ENCODE data around the gene GP9. TPM values are rescaled to one million over a fixed set of nuclear protein-coding genes. Genes with fewer than 3 reads are reported as not detected.

The GP9 gene
- total and polyA plus RNA-seq, 8 donors, result not detected

DNA sequence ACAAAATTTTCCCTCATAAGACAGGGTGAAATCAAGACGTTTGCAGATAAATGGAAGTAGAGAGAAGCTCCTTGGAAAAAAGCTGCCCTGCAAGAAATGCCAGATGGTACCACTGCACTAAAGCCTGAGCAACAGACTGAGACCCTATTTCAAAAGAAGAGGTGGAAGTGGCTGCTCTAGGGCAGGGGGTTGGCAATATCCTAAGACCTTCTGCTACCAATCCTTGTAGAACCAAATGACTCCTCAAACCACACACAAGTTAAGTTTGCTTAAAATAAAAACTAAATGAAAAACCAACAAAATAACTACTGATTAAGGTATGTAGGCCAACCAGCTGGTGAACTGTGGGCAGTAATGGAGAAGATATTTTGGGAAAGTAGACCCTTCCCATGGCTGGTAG lies 39.7 kb downstream of the GP9 start:
- H3K27me3 ChIP-seq, result no peaks in the 10 kb centered on the region
- H3K36me3 ChIP-seq, result peaks cover 1 to 26% (median 19%) of the 10 kb centered on the region in 4 donors
- no peak overlapping the region for H3K4me3 ChIP-seq
- TF ChIP-seq EP300 (IDR thresholded peaks at IDR 0.05), result no peak
- no peak for TF ChIP-seq POLR2AphosphoS5 (IDR thresholded peaks at IDR 0.05)
- no peak for TF ChIP-seq POLR2A (IDR thresholded peaks at IDR 0.05)
- TF ChIP-seq, protein P1, sequence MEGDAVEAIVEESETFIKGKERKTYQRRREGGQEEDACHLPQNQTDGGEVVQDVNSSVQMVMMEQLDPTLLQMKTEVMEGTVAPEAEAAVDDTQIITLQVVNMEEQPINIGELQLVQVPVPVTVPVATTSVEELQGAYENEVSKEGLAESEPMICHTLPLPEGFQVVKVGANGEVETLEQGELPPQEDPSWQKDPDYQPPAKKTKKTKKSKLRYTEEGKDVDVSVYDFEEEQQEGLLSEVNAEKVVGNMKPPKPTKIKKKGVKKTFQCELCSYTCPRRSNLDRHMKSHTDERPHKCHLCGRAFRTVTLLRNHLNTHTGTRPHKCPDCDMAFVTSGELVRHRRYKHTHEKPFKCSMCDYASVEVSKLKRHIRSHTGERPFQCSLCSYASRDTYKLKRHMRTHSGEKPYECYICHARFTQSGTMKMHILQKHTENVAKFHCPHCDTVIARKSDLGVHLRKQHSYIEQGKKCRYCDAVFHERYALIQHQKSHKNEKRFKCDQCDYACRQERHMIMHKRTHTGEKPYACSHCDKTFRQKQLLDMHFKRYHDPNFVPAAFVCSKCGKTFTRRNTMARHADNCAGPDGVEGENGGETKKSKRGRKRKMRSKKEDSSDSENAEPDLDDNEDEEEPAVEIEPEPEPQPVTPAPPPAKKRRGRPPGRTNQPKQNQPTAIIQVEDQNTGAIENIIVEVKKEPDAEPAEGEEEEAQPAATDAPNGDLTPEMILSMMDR (IDR thresholded peaks at IDR 0.05), result no peak
- H3K9me3 ChIP-seq, result no peaks in the 10 kb centered on the region
- WGBS, 5 donors, result 37 to 64% (median 48%) methylated on average over 1 of the region's 1 CpG
- H3K27ac ChIP-seq, result no peak overlapping the region
- no peak for DNase-seq
- peaks cover 0 to 24% (median 10%) of the 10 kb centered on the region in 4 donors for H3K4me1 ChIP-seq
- intact Hi-C loops (cut with DNase I; ENCODE audit: low total_unique reads), result no loop called here

DNA sequence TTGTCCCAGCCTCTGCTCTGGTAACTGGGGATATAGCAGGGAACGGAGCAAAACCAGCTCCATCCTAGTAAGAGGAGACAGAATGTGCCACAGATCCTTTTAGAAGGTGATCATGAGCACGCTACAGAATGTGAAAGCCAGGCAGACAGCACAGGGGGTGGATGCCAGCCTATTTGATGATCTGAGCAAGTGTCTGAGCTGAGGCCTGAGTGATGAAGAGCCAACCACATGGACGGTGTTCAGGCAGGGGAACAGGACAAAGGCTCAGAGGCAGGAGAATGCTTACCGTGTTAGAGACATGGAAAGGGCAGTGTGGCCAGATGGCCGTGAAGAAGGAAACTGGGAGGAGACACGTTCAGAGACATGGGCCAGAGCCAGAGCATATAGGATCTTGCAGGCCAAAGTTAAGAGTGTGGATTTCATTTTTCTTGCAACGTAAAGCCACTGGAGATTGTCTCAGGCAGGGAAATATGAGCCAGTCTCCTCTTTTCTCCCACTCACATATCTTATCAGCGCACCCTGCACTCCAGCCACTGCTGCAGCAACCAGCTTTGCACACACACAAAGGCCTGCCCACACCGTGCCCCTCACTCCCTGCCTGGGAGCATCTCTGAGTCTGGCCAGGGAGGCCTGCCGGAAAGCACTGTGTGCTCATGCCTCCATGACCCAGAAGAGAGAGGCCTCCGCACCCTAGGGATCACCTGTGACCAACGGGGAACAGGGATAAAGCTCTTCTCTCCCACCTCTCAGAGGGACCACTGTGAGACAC lies 41.0 kb downstream of the GP9 start:
- intact Hi-C loops (cut with DNase I; ENCODE audit: low total_unique reads), result no loop called here
- H3K36me3 ChIP-seq, result peaks cover 0 to 23% (median 20%) of the 10 kb centered on the region in 4 donors
- no peak for DNase-seq
- H3K4me3 ChIP-seq, result no peak overlapping the region
- no peaks in the 10 kb centered on the region for H3K9me3 ChIP-seq
- H3K27ac ChIP-seq, result no peak overlapping the region
- peaks cover 0 to 34% (median 17%) of the 10 kb centered on the region in 4 donors for H3K4me1 ChIP-seq
- no peaks in the 10 kb centered on the region for H3K27me3 ChIP-seq
- 47 to 69% (median 52%) methylated on average over 10 to 12 of the region's 12 CpGs for WGBS, 5 donors
- no peak for TF ChIP-seq POLR2A (IDR thresholded peaks at IDR 0.05)
- TF ChIP-seq EP300 (IDR thresholded peaks at IDR 0.05), result no peak
- TF ChIP-seq POLR2AphosphoS5 (IDR thresholded peaks at IDR 0.05), result no peak
- TF ChIP-seq, protein P1 (IDR thresholded peaks at IDR 0.05), result no peak

DNA sequence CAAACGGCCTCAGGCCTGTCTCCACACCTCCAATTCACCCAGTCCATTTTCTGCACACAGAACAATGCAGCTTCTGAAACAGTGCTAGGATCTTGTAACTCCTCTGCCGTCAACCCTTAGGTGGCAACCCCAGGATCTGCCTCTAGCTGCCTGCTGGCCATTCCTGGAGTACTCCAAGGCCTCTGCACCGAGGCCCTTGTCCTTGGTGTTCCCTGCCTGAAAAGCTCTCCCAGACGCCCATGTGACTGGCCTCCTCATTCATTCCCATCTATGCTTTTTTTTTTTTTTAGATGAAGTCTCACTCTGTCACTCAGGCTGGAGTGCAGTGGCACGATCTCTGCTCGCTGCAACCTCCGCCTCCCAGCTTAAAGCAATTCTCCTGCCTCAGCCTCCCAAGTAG lies 42.7 kb downstream of the GP9 start:
- WGBS, 5 donors, result 77 to 93% (median 85%) methylated on average over 7 of the region's 7 CpGs
- peaks cover 0 to 51% (median 24%) of the 10 kb centered on the region in 4 donors for H3K4me1 ChIP-seq
- no peaks in the 10 kb centered on the region for H3K27me3 ChIP-seq
- intact Hi-C loops (cut with DNase I; ENCODE audit: low total_unique reads), result no loop called here
- peaks cover 0 to 34% (median 29%) of the 10 kb centered on the region in 4 donors for H3K36me3 ChIP-seq
- no peak overlapping the region for H3K27ac ChIP-seq
- no peak for DNase-seq
- H3K9me3 ChIP-seq, result no peaks in the 10 kb centered on the region
- TF ChIP-seq POLR2A (IDR thresholded peaks at IDR 0.05) (no peak), EP300 (IDR thresholded peaks at IDR 0.05) (no peak), POLR2AphosphoS5 (IDR thresholded peaks at IDR 0.05) (no peak)
- TF ChIP-seq, protein P1 (IDR thresholded peaks at IDR 0.05), result no peak
- no peak overlapping the region for H3K4me3 ChIP-seq

DNA sequence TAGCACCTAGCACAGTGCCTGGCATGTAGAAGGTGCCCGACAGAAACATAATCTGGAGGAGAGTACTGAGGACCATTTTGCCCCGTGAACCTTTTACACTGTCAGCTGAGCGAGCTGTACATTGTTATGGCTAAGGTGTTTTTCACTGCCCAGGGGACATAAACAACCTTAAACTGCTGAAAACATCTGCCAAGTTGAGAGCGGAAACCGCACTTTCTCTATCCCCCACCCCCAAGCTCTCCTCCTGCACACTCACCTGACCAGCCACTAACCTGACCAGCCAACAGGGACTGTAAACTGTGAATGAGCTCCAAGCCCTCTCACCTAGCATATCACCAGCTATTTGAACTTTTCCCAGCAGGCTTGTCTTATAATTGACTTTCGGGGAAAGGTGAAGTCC lies 43.5 kb downstream of the GP9 start:
- Histone ChIP-seq H3K4me1 (peaks cover 0 to 53% (median 24%) of the 10 kb centered on the region in 4 donors), H3K4me3 (no peak overlapping the region), H3K9me3 (no peaks in the 10 kb centered on the region), H3K27ac (no peak overlapping the region), H3K36me3 (peaks cover 0 to 37% (median 34%) of the 10 kb centered on the region in 4 donors), H3K27me3 (no peaks in the 10 kb centered on the region)
- 81 to 93% (median 92%) methylated on average over 6 of the region's 6 CpGs for WGBS, 5 donors
- DNase-seq, result no peak
- intact Hi-C loops (cut with DNase I; ENCODE audit: low total_unique reads), result no loop called here
- TF ChIP-seq POLR2AphosphoS5 (IDR thresholded peaks at IDR 0.05) (no peak), EP300 (IDR thresholded peaks at IDR 0.05) (no peak), POLR2A (IDR thresholded peaks at IDR 0.05) (no peak)
- TF ChIP-seq, protein P1 (IDR thresholded peaks at IDR 0.05), result no peak
